ENCODE measurements around the gene TTC19.
"Not testable (repeated sequence)": the region's sequence is repeated elsewhere in the genome, so short reads cannot be mapped to it uniquely, and the experiment has no call there.

The TTC19 gene

DNA sequence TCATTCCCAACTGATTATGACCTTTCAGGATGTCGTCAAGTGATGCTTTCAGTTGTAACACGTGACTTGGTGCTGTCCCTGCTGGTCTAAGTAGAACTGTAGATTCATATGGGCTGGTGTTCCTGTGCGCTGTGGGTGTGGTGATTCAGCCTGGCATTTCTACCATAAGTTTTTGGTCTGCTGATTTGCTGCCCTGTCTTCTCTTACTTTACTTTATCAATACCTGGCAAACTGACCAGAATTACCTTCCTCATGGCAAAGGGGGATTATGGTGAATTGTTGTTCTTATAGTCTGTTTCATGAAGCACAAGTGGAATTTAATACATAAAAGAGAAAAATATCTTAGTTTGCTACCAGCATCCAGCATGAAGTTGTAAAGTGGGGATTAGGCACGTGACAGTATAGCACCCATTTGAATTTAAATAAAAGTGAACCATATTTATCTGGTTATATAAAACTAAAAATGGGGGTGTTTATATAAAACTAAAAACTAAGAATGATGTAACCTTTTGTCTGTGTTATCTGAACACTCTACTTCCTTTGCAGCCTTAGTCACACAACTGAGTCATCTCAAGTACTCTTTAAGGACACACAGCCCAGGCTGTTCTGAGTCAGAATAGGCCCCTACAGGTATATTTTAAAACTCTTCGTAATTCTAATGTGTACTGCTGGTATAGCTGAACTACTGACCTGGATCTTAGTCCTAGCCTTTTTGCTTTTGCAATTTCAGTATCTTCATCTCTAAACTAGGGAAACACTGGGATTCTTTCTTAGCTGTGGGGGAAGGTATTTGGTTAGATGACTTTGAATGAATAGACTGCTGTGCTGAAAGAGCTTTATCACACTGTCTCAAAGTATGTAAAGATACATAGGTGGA lies 28.3 kb downstream of the TTC19 start:
- DNase-seq = peak; percentile 89

DNA sequence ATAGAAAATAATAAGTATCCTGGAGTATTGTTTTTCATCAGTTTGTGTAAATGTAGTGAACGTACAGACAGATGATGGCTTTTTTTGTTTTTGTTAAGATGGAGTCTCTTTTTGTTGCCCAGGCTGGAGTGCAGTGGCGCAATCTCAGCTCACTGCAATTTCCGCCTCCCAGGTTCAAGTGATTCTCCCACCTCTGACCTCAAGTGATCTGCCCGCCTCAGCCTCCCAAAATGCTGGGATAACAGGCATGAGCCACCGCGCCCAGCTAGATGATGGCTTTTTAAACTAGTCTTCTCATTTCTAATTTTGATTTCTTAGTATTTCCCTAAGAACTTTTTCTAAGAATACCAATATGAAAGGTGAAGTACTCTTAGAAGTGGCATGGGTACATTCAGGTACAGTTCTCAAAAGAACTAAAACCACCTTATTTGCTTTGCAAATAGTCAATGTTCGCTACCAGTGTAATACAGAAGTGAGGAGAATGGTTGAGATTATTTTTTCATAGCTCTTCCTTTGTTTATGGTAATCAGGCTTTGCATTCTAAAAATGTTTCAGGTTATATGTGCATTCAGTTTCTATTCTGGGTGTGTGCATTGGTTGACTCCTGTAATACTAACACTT lies 34.2 kb downstream of the TTC19 start:
- DNase-seq = no peak

DNA sequence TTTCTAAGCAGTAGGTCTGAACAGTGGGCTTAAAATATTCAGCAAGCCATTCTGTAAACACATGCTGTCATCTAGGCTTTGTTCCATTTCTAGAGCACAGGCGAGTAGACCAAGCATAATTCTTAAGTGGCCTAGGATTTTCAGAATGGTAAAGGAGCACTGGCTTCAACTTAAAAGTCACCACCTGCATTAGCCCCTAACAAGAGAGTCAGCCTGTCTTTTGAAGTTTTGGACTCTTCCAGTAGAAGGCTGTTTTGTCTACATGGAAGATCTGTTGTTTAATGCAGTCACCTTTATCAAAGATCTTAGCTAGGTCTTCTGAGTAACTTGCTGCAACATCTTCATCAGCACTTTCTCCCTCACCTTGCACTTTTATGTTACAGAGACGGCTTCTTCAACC lies 36.6 kb downstream of the TTC19 start:
- no peak for DNase-seq

- no peak for DNase-seq
Observed at GRCh38 chr17:16037636-16038035, 38.0 kb downstream of the TTC19 start.

GRCh38 chr17:16040710-16041251 lies 41.2 kb downstream of the TTC19 start:
- peak; percentile 59 for DNase-seq

- no peak for DNase-seq
Observed at GRCh38 chr17:16044487-16044886, 44.9 kb downstream of the TTC19 start.

DNA sequence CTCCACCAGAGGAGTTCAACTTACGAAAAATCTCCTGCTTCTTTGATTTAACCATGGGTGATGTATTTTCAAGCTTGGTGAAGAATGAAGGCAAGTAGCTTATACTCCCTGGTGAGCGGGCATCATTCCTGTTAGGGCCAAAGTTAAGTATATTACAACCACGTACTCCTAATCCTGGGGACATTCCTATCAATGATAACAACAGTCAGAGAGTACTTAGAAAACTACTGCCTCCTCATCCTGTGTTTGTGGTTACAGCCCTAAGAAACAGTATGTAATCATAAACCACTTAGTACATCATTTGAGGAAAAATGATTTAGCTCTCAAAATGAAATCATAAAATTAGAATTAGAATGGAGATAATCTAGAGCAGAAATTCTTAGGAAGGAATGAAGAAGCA lies 47.3 kb downstream of the TTC19 start:
- no peak for DNase-seq

- DNase-seq = no peak
Observed at GRCh38 chr17:16048811-16049449, 49.3 kb downstream of the TTC19 start.

- DNase-seq = no peak
Observed at GRCh38 chr17:16050844-16051243, 51.2 kb downstream of the TTC19 start.

- DNase-seq = peak; percentile 47
Observed at GRCh38 chr17:16052486-16052885, 52.9 kb downstream of the TTC19 start.

- DNase-seq = not testable (repeated sequence)
Observed at GRCh38 chr17:16055139-16055538, 55.5 kb downstream of the TTC19 start.

DNA sequence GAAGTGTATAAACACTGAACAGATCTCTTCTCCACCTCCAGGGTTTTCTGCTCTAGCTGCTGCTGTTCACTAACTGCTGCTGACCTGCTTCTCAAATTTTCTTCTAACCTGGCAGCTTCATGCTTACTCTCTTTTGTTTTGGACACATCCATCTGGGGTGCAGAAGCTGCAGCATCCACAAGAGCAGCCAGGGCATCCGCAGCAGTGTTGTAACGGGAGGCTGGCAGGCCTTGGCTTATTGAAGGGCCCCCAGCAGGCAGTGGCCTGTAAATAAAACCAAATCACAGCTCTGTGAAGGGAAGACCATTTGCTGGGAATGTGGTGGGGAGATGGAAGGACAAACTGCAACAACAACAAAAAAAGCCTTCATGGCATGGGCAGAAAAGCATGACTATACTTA lies 62.0 kb downstream of the TTC19 start:
- no peak for DNase-seq

DNA sequence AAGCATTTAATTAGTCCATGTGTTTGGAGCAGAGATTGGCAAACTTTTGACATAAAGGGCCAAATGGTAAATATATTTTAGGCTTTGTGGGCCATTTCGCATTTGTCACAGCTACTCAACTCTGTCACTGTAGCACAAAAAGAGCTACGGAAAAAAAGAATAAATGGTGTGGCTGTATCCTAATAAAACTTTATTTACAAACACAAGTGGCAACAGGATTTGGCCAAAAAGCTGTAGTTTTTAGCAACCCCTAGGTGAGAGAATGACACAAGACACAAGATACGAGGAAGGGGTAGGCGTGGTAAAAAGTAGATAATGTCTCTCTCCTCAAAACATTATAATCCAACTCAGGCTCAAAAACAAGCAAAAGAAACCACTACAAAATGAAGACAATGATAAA lies 66.5 kb downstream of the TTC19 start:
- DNase-seq = no peak

DNA sequence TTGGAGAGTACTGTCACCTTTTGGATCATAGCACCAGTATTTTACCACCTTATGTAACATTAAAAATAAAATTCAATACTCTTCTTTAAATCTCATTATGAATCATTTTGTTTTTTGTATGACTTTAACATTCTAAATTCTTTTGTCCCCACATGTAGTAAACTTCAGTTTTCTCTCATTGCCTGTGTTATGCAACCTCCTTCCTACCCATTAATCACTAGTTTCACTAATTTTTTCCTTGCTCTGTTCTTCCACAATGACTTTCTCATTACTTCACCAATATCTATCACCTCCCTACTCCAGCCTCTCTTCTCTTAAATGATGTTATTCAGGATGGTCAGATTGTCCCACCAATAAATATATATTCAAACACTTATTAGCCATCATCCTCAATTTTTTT lies 68.7 kb downstream of the TTC19 start:
- DNase-seq = no peak

DNA sequence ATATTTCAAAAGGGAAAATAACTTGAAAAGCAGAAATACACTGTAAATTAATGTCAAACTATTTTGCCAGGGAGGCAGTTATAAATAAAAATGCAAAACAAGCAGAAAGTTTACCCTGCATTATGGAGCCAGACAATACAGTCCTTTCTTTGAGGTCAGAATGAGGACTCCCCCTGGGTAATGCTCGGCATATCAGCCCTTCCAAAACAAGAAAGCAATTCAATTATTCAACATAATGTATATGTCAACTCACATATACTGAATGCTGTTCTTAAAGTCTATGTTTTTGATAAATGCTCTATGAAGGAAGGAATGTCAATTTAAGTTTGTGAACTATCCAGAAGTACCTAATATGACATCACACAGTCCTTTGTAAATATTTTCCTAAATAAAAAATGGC lies 72.4 kb downstream of the TTC19 start:
- DNase-seq = no peak

- no peak for DNase-seq
Observed at GRCh38 chr17:16073845-16074244, 74.2 kb downstream of the TTC19 start.

DNA sequence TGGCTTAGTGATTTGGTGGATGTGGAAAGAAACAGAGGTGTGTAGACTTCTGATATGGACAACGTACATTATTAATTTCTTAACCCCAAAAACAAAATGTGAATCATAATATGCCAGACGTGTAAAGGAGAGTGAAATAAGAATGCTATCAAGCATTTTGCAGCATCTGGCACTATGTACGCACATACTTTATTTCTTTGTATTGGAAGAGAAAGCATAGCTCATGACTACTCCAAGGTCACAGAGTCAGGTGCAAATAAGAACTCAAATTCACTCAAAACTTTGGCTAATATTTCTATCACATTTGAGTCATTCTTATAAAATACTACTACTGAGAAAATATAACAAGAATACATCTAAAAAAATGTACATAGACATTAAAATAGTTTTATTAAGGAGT lies 74.8 kb downstream of the TTC19 start:
- DNase-seq = no peak

DNA sequence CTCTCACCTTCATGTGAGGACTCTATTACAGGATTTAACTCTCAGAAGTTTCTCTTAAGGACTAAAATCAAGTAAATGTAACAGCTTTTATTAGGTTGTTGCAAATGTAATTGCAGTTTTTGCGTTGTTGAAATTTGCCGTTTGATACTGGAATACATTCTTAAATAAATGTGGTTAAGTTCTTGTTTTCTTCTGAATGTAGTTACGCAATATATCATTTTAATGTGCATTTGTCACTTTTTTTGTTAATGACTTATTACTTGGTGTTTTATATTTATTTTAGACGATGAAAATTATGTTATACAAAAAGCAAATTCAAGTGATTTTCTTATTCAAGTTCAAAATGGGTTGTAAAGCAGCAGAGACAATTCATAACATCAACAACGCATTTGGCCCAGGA lies 76.3 kb downstream of the TTC19 start:
- DNase-seq = no peak
